Neural cell (in vitro differentiated cells): ENCODE measurements around the gene SHANK3. TPM values are rescaled to one million over a fixed set of nuclear protein-coding genes. Genes with fewer than 3 reads are reported as not detected.

Source experiments
- H2AFZ ChIP-seq: fragments of 200-600, 300-800 bp; sonication (generic), shearing (Covaris generic); 2 replicates; pipeline ENCODE4 v1.6.0; 2014; ENCODE audit warnings: low read depth, mild to moderate bottlenecking, antibody characterized with exemption, low read length, moderate library complexity
- H3F3A ChIP-seq: fragments of 200-600 bp; shearing (Covaris generic); 2 replicates; pipeline ENCODE4 v1.6.1; 2016; ENCODE audit warnings: mild to moderate bottlenecking, moderate library complexity, mixed read lengths, antibody characterized with exemption, low read length; ENCODE audit not compliant: insufficient read depth, poor library complexity, severe bottlenecking
- H3K27ac ChIP-seq: fragments of 200-600, 300-800 bp; sonication (generic), shearing (Covaris generic); 2 replicates; pipeline ENCODE4 v1.5.1; 2014; ENCODE audit warnings: mild to moderate bottlenecking, low read length, moderate library complexity
- H3K27me3 ChIP-seq: fragments of 300-800, 200-600 bp; sonication (generic), shearing (Covaris generic); 2 replicates; pipeline ENCODE4 v1.6.0; 2014; ENCODE audit warnings: mild to moderate bottlenecking, low read depth, low read length, moderate library complexity; ENCODE audit not compliant: insufficient read depth
- H3K36me3 ChIP-seq: fragments of 300-800, 200-600 bp; sonication (generic), shearing (Covaris generic); 2 replicates; pipeline ENCODE4 v1.5.1; 2014; ENCODE audit warnings: mild to moderate bottlenecking, antibody characterized with exemption, low read length, moderate library complexity; ENCODE audit not compliant: insufficient read depth
- H3K4me2 ChIP-seq: fragments of 300-800, 200-600 bp; sonication (generic), shearing (Covaris generic); 2 replicates; pipeline ENCODE4 v1.6.0; 2014; ENCODE audit warnings: mild to moderate bottlenecking, low read length
- H3K4me3 ChIP-seq: fragments of 300-800, 200-600 bp; sonication (generic), shearing (Covaris generic); 2 replicates; pipeline ENCODE4 v1.5.1; 2014; ENCODE audit warnings: mild to moderate bottlenecking, low read length, moderate library complexity
- H3K79me2 ChIP-seq: fragments of 200-600 bp; shearing (Covaris generic); replicated peaks from 2 replicates; pipeline ENCODE4 v1.6.0; 2014; ENCODE audit warnings: mild to moderate bottlenecking, low read length, moderate library complexity; ENCODE audit not compliant: insufficient read depth
- H3K9ac ChIP-seq: fragments of 300-800, 200-600 bp; sonication (generic), shearing (Covaris generic); 2 replicates; pipeline ENCODE4 v1.6.1; 2016; ENCODE audit warnings: mild to moderate bottlenecking, low read length, mixed read lengths
- H3K9me2 ChIP-seq: fragments of 200-600 bp; shearing (Covaris generic); 2 replicates; pipeline ENCODE4 v1.6.1; 2016; ENCODE audit warnings: mild to moderate bottlenecking, low read length, mixed read lengths; ENCODE audit not compliant: insufficient read depth
- H3K9me3 ChIP-seq: fragments of 200-600, 300-800 bp; sonication (generic), shearing (Covaris generic); 2 replicates; pipeline ENCODE4 v1.6.1; 2016; ENCODE audit warnings: mild to moderate bottlenecking, mixed run types, low read length, moderate library complexity, mixed read lengths
- H4K20me1 ChIP-seq: fragments of 200-600 bp; shearing (Covaris generic); 2 replicates; pipeline ENCODE4 v1.6.1; 2016; ENCODE audit warnings: mild to moderate bottlenecking, mixed run types; ENCODE audit not compliant: insufficient read depth
- CTCF ChIP-seq: fragments of 450-650 bp; IDR thresholded peaks from 2 replicates; pipeline ENCODE4 v1.5.1; 2014; ENCODE audit warnings: antibody characterized with exemption, mild to moderate bottlenecking, moderate library complexity; ENCODE audit not compliant: poor library complexity, severe bottlenecking
- EP300 ChIP-seq: fragments of 450-650 bp; conservative IDR thresholded peaks from 2 replicates; pipeline ENCODE4 v1.6.1; 2014; ENCODE audit warnings: antibody characterized with exemption, mild to moderate bottlenecking, moderate library complexity; ENCODE audit not compliant: poor library complexity, severe bottlenecking
- EZH2 ChIP-seq: fragments of 200-600, 300-800 bp; shearing (Covaris generic), sonication (generic); IDR thresholded peaks from 2 replicates; pipeline ENCODE4 v1.6.1; 2014; ENCODE audit warnings: antibody characterized with exemption, low read length, borderline replicate concordance, mild to moderate bottlenecking; ENCODE audit not compliant: insufficient read depth, poor library complexity, severe bottlenecking
- MXI1 ChIP-seq: fragments of 450-650 bp; conservative IDR thresholded peaks from 2 replicates; pipeline ENCODE4 v1.6.1; 2014; ENCODE audit warnings: antibody characterized with exemption, mild to moderate bottlenecking; ENCODE audit not compliant: poor library complexity, severe bottlenecking
- POLR2AphosphoS5 ChIP-seq: IDR thresholded peaks from 2 replicates; pipeline ENCODE4 v1.6.1; 2012
- RAD21 ChIP-seq: fragments of 450-650 bp; conservative IDR thresholded peaks from 2 replicates; pipeline ENCODE4 v1.6.1; 2014; ENCODE audit warnings: antibody characterized with exemption, mild to moderate bottlenecking, moderate library complexity
- SMC3 ChIP-seq: fragments of 450-650 bp; conservative IDR thresholded peaks from 2 replicates; pipeline ENCODE4 v1.6.1; 2014; ENCODE audit warnings: antibody characterized with exemption, mild to moderate bottlenecking, moderate library complexity; ENCODE audit not compliant: poor library complexity
- TAF1 ChIP-seq: IDR thresholded peaks from 2 replicates; pipeline ENCODE4 v1.6.1; 2012; ENCODE audit warnings: low read depth
- polyA plus RNA-seq: library from polyadenylated mRNA; depleted of rRNA; stranded (reverse); fragments of >200 nt; gene quantifications from 2 replicates; pipeline ENCODE4 v1.2.3, GENCODE V29; 2014

SHANK3 gene
- polyA plus RNA-seq, 1 donor from 2014 or later: 5.5 TPM

DNA sequence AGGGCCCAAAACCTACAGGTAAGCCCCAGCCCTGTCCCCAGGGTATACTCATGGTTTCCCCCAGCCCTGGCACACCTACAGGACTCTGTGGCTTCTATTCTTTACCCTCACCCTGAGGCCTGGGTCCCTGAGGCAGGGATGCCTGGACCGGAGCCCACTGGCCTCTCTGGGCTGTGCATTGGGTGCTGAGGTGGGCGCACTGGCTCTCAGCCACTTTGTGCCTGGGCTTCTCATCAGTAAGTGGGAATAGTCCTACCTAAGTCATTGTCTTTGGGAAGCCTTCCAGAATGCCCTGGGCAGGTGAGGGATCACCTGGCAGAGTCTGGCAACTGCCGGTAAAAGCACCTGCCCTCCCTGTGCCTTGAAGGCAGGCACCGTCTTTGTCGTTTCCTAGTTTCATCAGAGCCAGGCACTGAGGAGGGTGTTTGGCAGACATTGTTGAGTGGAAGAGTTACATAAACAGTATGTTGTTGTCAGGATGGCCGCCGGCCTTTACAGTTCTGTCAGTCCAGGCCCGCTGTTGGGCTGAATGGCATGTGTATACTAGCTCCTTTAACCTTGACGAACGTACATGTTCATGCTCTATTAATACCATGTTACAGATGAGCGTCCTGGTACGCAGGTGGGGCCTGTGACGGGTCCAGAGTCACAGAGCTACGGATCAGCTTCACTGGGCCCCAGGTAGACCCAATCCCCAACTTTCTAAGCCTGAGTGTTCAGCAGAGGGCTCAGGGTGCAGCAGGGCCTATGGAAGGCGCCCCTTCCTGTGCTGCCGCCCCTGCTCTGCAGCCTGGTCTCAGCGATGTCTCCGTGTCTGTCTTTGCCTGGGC lies 23.0 kb downstream of the SHANK3 start:
- TF ChIP-seq MXI1 (no peak), SMC3 (no peak), EZH2 (no peak), POLR2AphosphoS5 (no peak)
- Histone ChIP-seq H4K20me1 (no peaks in the 10 kb centered on the region), H3K4me3 (no peak overlapping the region), H3K9me2 (no peaks in the 10 kb centered on the region), H2AFZ (no peak overlapping the region), H3K27ac (no peak overlapping the region), H3K4me2 (no peak overlapping the region), H3K9me3 (no peaks in the 10 kb centered on the region), H3K27me3 (no peaks in the 10 kb centered on the region), H3F3A (peaks cover 4% of the 10 kb centered on the region), H3K79me2 (no peaks in the 10 kb centered on the region), H3K36me3 (no peaks in the 10 kb centered on the region), H3K9ac (no peak overlapping the region)

DNA sequence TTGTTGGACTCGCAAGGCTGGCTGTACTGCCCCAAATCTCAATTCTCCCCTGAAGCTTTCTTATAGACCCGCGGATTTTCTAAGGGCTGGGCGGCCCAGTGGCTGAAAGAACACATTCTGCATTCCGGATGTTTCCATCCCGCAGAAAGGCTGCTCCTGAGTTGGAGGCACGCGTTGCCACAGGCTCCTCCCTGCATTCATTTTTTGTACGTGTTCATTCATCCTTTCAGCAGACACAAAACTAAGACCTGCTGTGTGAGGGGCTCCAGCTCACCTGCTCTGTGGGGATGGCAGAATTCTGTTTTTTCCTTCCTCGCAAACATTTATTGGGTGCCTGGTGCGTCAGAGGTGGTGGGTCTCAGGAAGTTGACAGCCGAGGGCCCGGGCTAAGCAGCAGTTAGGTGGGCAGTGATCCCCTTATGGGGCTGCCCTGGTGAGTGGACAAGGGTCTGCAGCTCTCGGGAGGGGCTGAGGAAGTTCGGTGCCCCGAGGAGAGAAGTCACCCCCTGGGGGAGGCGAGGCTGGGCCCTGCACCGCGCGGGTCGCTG lies 23.7 kb downstream of the SHANK3 start:
- Histone ChIP-seq H3K9me2 (no peaks in the 10 kb centered on the region), H3K4me2 (no peak overlapping the region), H3K9me3 (no peaks in the 10 kb centered on the region), H4K20me1 (no peaks in the 10 kb centered on the region), H3K27ac (no peak overlapping the region), H3K4me3 (no peak overlapping the region), H3F3A (peaks cover 4% of the 10 kb centered on the region), H3K27me3 (no peaks in the 10 kb centered on the region), H3K9ac (no peak overlapping the region), H3K79me2 (no peaks in the 10 kb centered on the region), H2AFZ (no peak overlapping the region), H3K36me3 (no peaks in the 10 kb centered on the region)
- TF ChIP-seq MXI1: no peak
- peak; percentile 39 for TF ChIP-seq SMC3

DNA sequence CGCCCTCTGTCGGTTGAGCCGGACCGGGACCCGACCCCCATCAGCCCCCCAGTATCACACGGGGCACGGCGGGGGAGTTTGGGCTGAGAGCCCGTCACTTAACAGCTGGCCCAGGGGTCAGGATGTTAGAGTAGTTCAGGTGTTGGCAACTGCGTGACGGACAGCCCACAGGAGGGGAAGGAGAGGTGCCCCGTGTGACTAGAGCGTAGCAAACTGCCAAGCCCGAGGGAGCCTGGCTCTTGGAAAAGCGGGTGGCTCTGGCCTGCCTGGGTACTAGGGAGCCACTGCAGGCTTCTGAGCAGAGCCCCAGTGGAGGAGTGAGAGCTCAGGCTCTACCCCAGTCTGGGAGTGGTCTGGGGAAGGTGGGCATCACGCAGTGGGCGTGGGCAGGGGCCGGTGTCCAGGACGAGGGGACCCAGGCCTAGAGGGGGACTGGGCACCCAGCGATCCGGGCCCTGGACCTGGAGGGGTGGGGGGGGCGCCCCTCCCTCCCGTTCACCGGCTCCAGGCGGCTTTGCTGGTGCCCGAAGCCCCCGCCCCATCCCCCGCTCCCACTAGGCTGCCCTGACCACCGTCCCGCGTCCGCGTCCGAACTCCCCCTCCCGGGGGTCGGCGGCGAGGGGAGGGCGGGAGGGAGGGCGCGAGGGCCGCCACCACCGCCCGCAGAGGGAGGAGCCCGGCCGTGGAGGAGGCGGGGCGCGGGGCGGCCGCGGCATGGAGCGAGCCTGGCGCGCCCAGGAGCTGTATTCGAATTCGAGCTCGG lies 24.4 kb downstream of the SHANK3 start:
- peaks cover 4% of the 10 kb centered on the region for H3F3A ChIP-seq
- TF ChIP-seq RAD21 (peak; percentile 32), TAF1 (no peak), POLR2AphosphoS5 (no peak), EZH2 (no peak), MXI1 (no peak), EP300 (no peak), SMC3 (no peak), CTCF (peak; percentile 65)
- H3K27me3 ChIP-seq: no peaks in the 10 kb centered on the region
- no peak overlapping the region for H3K4me2 ChIP-seq
- H3K9me2 ChIP-seq: no peaks in the 10 kb centered on the region
- H3K36me3 ChIP-seq: no peaks in the 10 kb centered on the region
- H4K20me1 ChIP-seq: no peaks in the 10 kb centered on the region
- H3K9ac ChIP-seq: peak overlapping the region; percentile 53
- H3K4me3 ChIP-seq: peak overlapping the region; percentile 73
- H3K9me3 ChIP-seq: no peaks in the 10 kb centered on the region
- no peak overlapping the region for H3K27ac ChIP-seq
- H3K79me2 ChIP-seq: no peaks in the 10 kb centered on the region
- H2AFZ ChIP-seq: no peak overlapping the region
